HG03095 (cell line): ENCODE results near the gene DIP2C.
"Not testable (repeated sequence)": the region's sequence is repeated elsewhere in the genome, so short reads cannot be mapped to it uniquely, and the experiment has no call there.

ENCODE experiments used
- ATAC-seq: cut with Tn5 transposase; IDR thresholded peaks from one replicate; pipeline ENCODE4 v1.9.1; 2021; ENCODE audit warnings: moderate library complexity; ENCODE audit not compliant: unreplicated experiment

Gene DIP2C

GRCh38 chr10:271201-271600 lies 418.3 kb downstream of the DIP2C start:
- ATAC-seq, result no peak

- no peak for ATAC-seq
Measured at GRCh38 chr10:269440-270074, 419.9 kb downstream of the DIP2C start.

- ATAC-seq, result no peak
Measured at GRCh38 chr10:267705-268104, 421.8 kb downstream of the DIP2C start.

- ATAC-seq, result no peak
Measured at GRCh38 chr10:266974-267425, 422.5 kb downstream of the DIP2C start.

GRCh38 chr10:265816-266588 lies 423.5 kb downstream of the DIP2C start:
- ATAC-seq, result not testable (repeated sequence)

GRCh38 chr10:265074-265440 lies 424.4 kb downstream of the DIP2C start:
- not testable (repeated sequence) for ATAC-seq

GRCh38 chr10:264160-265073 lies 425.1 kb downstream of the DIP2C start:
- ATAC-seq, result not testable (repeated sequence)

GRCh38 chr10:260819-261429 lies 428.5 kb downstream of the DIP2C start:
- no peak for ATAC-seq

- ATAC-seq, result no peak
Measured at GRCh38 chr10:251982-252582, 437.4 kb downstream of the DIP2C start.

GRCh38 chr10:248307-248706 lies 441.2 kb downstream of the DIP2C start:
- ATAC-seq, result no peak

- no peak for ATAC-seq
Measured at GRCh38 chr10:247480-247879, 442.0 kb downstream of the DIP2C start.

- ATAC-seq, result no peak
Measured at GRCh38 chr10:246431-246830, 443.0 kb downstream of the DIP2C start.

- ATAC-seq, result no peak
Measured at GRCh38 chr10:244227-244626, 445.2 kb downstream of the DIP2C start.

GRCh38 chr10:241966-242643 lies 447.4 kb downstream of the DIP2C start:
- ATAC-seq, result no peak

GRCh38 chr10:241451-241850 lies 448.0 kb downstream of the DIP2C start:
- ATAC-seq, result no peak

- ATAC-seq, result no peak
Measured at GRCh38 chr10:239109-239508, 450.4 kb downstream of the DIP2C start.

GRCh38 chr10:235915-236314 lies 453.6 kb downstream of the DIP2C start:
- no peak for ATAC-seq

GRCh38 chr10:234708-235406 lies 454.6 kb downstream of the DIP2C start:
- no peak for ATAC-seq

GRCh38 chr10:232878-233277 lies 456.6 kb downstream of the DIP2C start:
- ATAC-seq, result no peak
